ENCODE measurements around the gene KCNA10. TPM values are rescaled to one million over a fixed set of nuclear protein-coding genes. Genes with fewer than 3 reads are reported as not detected.

The KCNA10 gene
- total and polyA plus RNA-seq, 10 of the 15 experiments (the other 5 are each of a cell fraction or from before 2014, with no cell fraction given): not detected

GRCh38 chr1:110561596-110561995 is 42.6 kb upstream of the KCNA10 start:
- Histone ChIP-seq H3K4me1 (ENCODE audit: control insufficient read depth, insufficient read depth, low read length) (no peaks in the 10 kb centered on the region), H3K4me2 (ENCODE audit: control insufficient read depth, insufficient read depth) (no peak overlapping the region), H3K27me3 (replicated peaks in 1 of 2; ENCODE audit: control insufficient read depth in 2 of 2, insufficient read depth in 2 of 2, low read length in 1 of 2) (peaks cover 3% of the 10 kb centered on the region in 2 experiments), H3K9ac (ENCODE audit: control insufficient read depth, insufficient read depth, low read length) (no peak overlapping the region), H4K20me1 (ENCODE audit: control insufficient read depth, insufficient read depth) (no peaks in the 10 kb centered on the region), H3K9me3 (replicated peaks; ENCODE audit: control insufficient read depth, insufficient read depth, low read length) (no peaks in the 10 kb centered on the region), H3K4me3 (no peak overlapping the region), H3K36me3 (ENCODE audit: control insufficient read depth in 2 of 2, insufficient read depth in 2 of 2, low read length in 1 of 2) (no peaks in the 10 kb centered on the region), H3K27ac (ENCODE audit: control insufficient read depth, insufficient read depth) (no peak overlapping the region), H3K79me2 (ENCODE audit: control insufficient read depth, insufficient read depth, low read length) (no peaks in the 10 kb centered on the region), H2AFZ (ENCODE audit: control insufficient read depth, low read depth, low read length) (no peak overlapping the region)
- ChIA-PET POLR2A (no interaction called here), CTCF (interaction anchor here (1.4 kb wide), 1 partner anchor 66 kb away, joined by 5 read pairs; no protein-coding TSS in a partner anchor), RAD21 (ENCODE audit: unreplicated experiment) (no interaction called here), SMC1A (ENCODE audit: uncharacterized antibody, unreplicated experiment) (no interaction called here)
- TF ChIP-seq ZNF24 (IDR thresholded peaks at IDR 0.05): no peak
- no TSS peak for BruUV-seq (replicated peaks)
- intact Hi-C loops (cut with micrococcal nuclease; ENCODE audit: unreplicated experiment): no loop called here
- DNase-seq (ENCODE audit: low read depth, low spot score) (no peak), ATAC-seq (no peak), FAIRE-seq (no peak)
- 5% methylated on average over 7 of the region's 7 CpGs for WGBS (ENCODE audit: insufficient coverage, insufficient replicate concordance, low lambda C conversion rate, missing lambda C conversion rate)
- in situ Hi-C loops (cut with MboI): no loop called here

GRCh38 chr1:110559157-110559556 is 40.2 kb upstream of the KCNA10 start:
- ChIA-PET CTCF (no interaction called here), POLR2A (no interaction called here), RAD21 (ENCODE audit: unreplicated experiment) (no interaction called here), SMC1A (ENCODE audit: uncharacterized antibody, unreplicated experiment) (no interaction called here)
- FAIRE-seq: no peak
- H3K79me2 ChIP-seq (ENCODE audit: control insufficient read depth, insufficient read depth, low read length): no peaks in the 10 kb centered on the region
- intact Hi-C loops (cut with micrococcal nuclease; ENCODE audit: unreplicated experiment) (no loop called here), in situ Hi-C loops (cut with MboI) (no loop called here)
- H3K27ac ChIP-seq (ENCODE audit: control insufficient read depth, insufficient read depth): no peak overlapping the region
- BruUV-seq (replicated peaks): no TSS peak
- H3K27me3 ChIP-seq (replicated peaks in 1 of 2; ENCODE audit: control insufficient read depth in 2 of 2, insufficient read depth in 2 of 2, low read length in 1 of 2): peaks cover 13 to 24% of the 10 kb centered on the region in 2 experiments
- TF ChIP-seq POLR2A (IDR thresholded peaks at IDR 0.05; ENCODE audit: low read depth, low read length) (no peak), PML (IDR thresholded peaks at IDR 0.05; ENCODE audit: low read length) (no peak), SREBF2 (IDR thresholded peaks at IDR 0.05; ENCODE audit: low read length) (no peak), NFYB (IDR thresholded peaks at IDR 0.05; ENCODE audit: insufficient read depth, low read depth, low read length) (no peak), SMC3 (IDR thresholded peaks at IDR 0.05; ENCODE audit: borderline replicate concordance, low read length) (no peak), GATAD2B (conservative IDR thresholded peaks at IDR 0.05; ENCODE audit: low read depth) (no peak), ZNF687 (IDR thresholded peaks at IDR 0.05) (no peak), SMAD5 (IDR thresholded peaks at IDR 0.05; ENCODE audit: low read depth) (no peak), FOXM1 (IDR thresholded peaks at IDR 0.05; ENCODE audit: low read depth, low read length) (no peak), USF1 (IDR thresholded peaks at IDR 0.05; ENCODE audit: borderline replicate concordance, extremely low read length, insufficient read depth, low read depth, low read length) (no peak)
- ATAC-seq: no peak
- no peak overlapping the region for H3K4me2 ChIP-seq (ENCODE audit: control insufficient read depth, insufficient read depth)
- H3K9me3 ChIP-seq (replicated peaks; ENCODE audit: control insufficient read depth, insufficient read depth, low read length): no peaks in the 10 kb centered on the region
- H4K20me1 ChIP-seq (ENCODE audit: control insufficient read depth, insufficient read depth): no peaks in the 10 kb centered on the region
- H3K4me3 ChIP-seq: no peak overlapping the region
- DNase-seq (ENCODE audit: low read depth, low spot score): no peak
- H3K4me1 ChIP-seq (ENCODE audit: control insufficient read depth, insufficient read depth, low read length): no peaks in the 10 kb centered on the region
- no peak overlapping the region for H3K9ac ChIP-seq (ENCODE audit: control insufficient read depth, insufficient read depth, low read length)
- H2AFZ ChIP-seq (ENCODE audit: control insufficient read depth, low read depth, low read length): no peak overlapping the region
- WGBS (ENCODE audit: insufficient coverage, insufficient replicate concordance, low lambda C conversion rate, missing lambda C conversion rate): 0% methylated on average over 4 of the region's 4 CpGs
- H3K36me3 ChIP-seq (ENCODE audit: control insufficient read depth in 2 of 2, insufficient read depth in 2 of 2, low read length in 1 of 2): no peaks in the 10 kb centered on the region
